GM18507 (cell line): ENCODE results near the gene HS3ST1.

ENCODE experiments used
- DNase-seq: peaks from one replicate; pipeline ENCODE4 v3.0.0; 2011; ENCODE audit warnings: low read depth; ENCODE audit not compliant: insufficient read length; ENCODE audit errors: extremely low spot score
- FAIRE-seq: peaks from 2 replicates; lab custom pipeline; 2011; peaks lifted over from hg19 to GRCh38; lab: Jason Lieb, UNC

Gene HS3ST1

GRCh38 chr4:11344916-11345315 is 83.8 kb downstream of the HS3ST1 start:
- DNase-seq (no peak), FAIRE-seq (no peak)

DNA sequence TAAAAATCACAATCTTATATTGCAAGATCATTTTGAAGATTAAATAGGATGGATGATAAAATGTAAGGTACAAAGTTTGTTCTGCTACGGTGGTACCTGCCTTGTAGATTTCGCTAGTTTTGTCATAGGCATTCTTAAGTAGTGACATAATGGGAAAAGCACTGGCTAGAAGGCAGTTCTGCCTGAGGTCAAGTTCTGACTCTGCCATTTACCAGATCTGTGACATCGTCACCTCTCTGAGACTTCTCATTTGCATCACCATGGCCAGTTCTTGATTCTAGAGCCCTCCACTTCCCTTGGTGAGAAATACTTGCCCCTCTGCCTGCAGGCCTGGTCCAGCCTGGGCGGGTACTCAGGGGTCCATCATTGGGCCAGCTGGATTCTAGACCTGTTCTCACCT is 85.2 kb downstream of the HS3ST1 start:
- FAIRE-seq (no peak), DNase-seq (no peak)
